Hematopoietic multipotent progenitor cell (in vitro differentiated cells): ENCODE measurements around the gene PAPOLA. TPM values are rescaled to one million over a fixed set of nuclear protein-coding genes. Genes with fewer than 3 reads are reported as not detected.

Experiments
- DNase-seq, 3 donors: peaks; one replicate each; pipeline ENCODE4 v3.0.0-alpha.2; 2011 to 2015; ENCODE audit warnings: low read depth in 2 of 3, low spot score in 2 of 3
- total RNA-seq: library from RNA; depleted of rRNA; stranded (reverse); fragments of >200 nt; gene quantifications from one replicate; pipeline ENCODE4 v1.2.3, GENCODE V29; 2012

Gene PAPOLA
- total RNA-seq, 1 donor = 74.6 TPM

GRCh38 chr14:96616161-96616721, 114.1 kb downstream of the PAPOLA start:
- DNase-seq = no peak

Other genes with a start within 250 kb of the PAPOLA start
- gene BDKRB1, start 246.2 kb upstream of the PAPOLA start, total RNA-seq = not detected
- 16.2 TPM for gene ATG2B, start 139.0 kb upstream of the PAPOLA start, total RNA-seq
- 8.6 TPM for gene GSKIP, start 138.9 kb upstream of the PAPOLA start, total RNA-seq
- 1.3 TPM for gene AK7, start 110.3 kb upstream of the PAPOLA start, total RNA-seq